ENCODE measurements around the gene CCDC43. TPM values are rescaled to one million over a fixed set of nuclear protein-coding genes. Genes with fewer than 3 reads are reported as not detected.

Gene CCDC43
- total RNA-seq, 1 experiment from 2014 or later: 50.4 TPM

DNA sequence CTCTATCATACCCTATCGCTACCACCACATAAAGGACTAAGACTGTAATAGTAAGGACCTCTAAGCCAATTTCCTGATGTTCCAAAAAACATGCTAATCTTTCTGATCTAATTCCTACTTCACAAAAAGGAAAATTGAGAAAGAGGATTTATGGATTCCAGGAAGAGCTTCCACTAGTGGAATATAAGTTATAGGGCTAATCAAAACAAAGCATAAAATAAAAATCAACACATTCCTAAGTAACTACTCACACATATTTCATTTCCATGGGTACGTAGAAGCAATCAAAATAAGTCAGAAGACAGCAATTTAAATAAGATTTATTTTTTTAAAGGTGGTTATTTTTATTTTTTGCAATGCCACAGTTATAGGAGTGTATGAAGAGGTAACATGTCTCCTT lies 12.4 kb downstream of the CCDC43 start:
- Histone ChIP-seq H3F3A (ENCODE audit: low read length, unreplicated experiment) (no peaks in the 10 kb centered on the region), H3K4me1 (ENCODE audit: insufficient read depth, low read length) (0 out of 2 replicates have a peak, but pooled peaks cover 5% of the 10 kb centered on the region), H3K4me2 (ENCODE audit: low read length) (no peak overlapping the region), H3K9me3 (ENCODE audit: low read length) (no peaks in the 10 kb centered on the region), H3K27me3 (ENCODE audit: low read length) (no peaks in the 10 kb centered on the region), H4K20me1 (ENCODE audit: low read length) (no peaks in the 10 kb centered on the region), H3K9me2 (replicated peaks; ENCODE audit: low read length) (no peaks in the 10 kb centered on the region), H3K27ac (ENCODE audit: low read length) (no peak overlapping the region), H3K9ac (ENCODE audit: low read length) (no peak overlapping the region), H2AFZ (ENCODE audit: low read length) (no peak overlapping the region), H3K79me2 (ENCODE audit: low read length) (no peaks in the 10 kb centered on the region), H3K4me3 (ENCODE audit: low read length) (no peak overlapping the region), H3K36me3 (ENCODE audit: low read depth, low read length) (peaks cover 11% of the 10 kb centered on the region; the same call in 1 of the 2 replicates)
- DNase-seq (peak; percentile 18), ATAC-seq (peak; percentile 67)
- BruUV-seq (replicated peaks): no TSS peak
- intact Hi-C loops (cut with micrococcal nuclease): no loop called here
- CTCF ChIA-PET: interaction anchor here (1.0 kb wide), 1 partner anchor 13 kb away, joined by 4 read pairs; the partner anchor contains the start of gene CCDC43
- POLR2A ChIA-PET (ENCODE audit: unreplicated experiment): interaction anchor here (0.6 kb wide), 1 partner anchor 141 kb away, joined by 3 read pairs; no protein-coding TSS in a partner anchor
- TF ChIP-seq EZH2 (IDR thresholded peaks at IDR 0.05; ENCODE audit: low read length, unreplicated experiment) (no peak), EZH2phosphoT487 (IDR thresholded peaks at IDR 0.05; ENCODE audit: borderline replicate concordance, low read length) (no peak)
- TF ChIP-seq, protein P1, sequence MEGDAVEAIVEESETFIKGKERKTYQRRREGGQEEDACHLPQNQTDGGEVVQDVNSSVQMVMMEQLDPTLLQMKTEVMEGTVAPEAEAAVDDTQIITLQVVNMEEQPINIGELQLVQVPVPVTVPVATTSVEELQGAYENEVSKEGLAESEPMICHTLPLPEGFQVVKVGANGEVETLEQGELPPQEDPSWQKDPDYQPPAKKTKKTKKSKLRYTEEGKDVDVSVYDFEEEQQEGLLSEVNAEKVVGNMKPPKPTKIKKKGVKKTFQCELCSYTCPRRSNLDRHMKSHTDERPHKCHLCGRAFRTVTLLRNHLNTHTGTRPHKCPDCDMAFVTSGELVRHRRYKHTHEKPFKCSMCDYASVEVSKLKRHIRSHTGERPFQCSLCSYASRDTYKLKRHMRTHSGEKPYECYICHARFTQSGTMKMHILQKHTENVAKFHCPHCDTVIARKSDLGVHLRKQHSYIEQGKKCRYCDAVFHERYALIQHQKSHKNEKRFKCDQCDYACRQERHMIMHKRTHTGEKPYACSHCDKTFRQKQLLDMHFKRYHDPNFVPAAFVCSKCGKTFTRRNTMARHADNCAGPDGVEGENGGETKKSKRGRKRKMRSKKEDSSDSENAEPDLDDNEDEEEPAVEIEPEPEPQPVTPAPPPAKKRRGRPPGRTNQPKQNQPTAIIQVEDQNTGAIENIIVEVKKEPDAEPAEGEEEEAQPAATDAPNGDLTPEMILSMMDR (conservative IDR thresholded peaks at IDR 0.05; ENCODE audit: low read depth, low read length): no peak

DNA sequence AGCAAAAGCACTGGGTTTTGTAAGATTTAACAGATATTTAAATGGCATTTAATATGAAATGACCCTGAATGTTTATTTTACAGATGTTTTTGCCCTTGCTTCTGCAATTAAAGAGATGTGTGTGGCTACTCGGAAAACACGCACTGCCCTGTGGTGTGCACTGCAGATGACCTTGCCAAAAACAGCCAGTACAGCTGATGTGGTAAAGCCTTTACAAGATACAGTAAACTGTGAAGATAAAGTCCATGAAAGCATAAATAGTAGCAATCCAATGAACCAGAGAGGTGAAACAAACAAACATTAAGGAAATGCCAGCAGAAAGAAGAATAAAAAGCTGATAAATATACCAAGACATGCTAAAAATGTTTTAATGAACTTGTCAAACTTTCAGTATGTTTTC lies 15.7 kb downstream of the CCDC43 start:
- no peak for ATAC-seq
- POLR2A ChIA-PET (ENCODE audit: unreplicated experiment): no interaction called here
- no peaks in the 10 kb centered on the region for H4K20me1 ChIP-seq (ENCODE audit: low read length)

More for the DNA sequence above, 15.7 kb downstream of the CCDC43 start:
- no peak overlapping the region for H2AFZ ChIP-seq (ENCODE audit: low read length)
- no peak overlapping the region for H3K4me3 ChIP-seq (ENCODE audit: low read length)
- no peaks in the 10 kb centered on the region for H3K9me3 ChIP-seq (ENCODE audit: low read length)
- DNase-seq: no peak
- CTCF ChIA-PET: no interaction called here
- no peaks in the 10 kb centered on the region for H3K9me2 ChIP-seq (replicated peaks; ENCODE audit: low read length)
- intact Hi-C loops (cut with micrococcal nuclease): no loop called here
- H3K27me3 ChIP-seq (ENCODE audit: low read length): no peaks in the 10 kb centered on the region
- no peaks in the 10 kb centered on the region for H3F3A ChIP-seq (ENCODE audit: low read length, unreplicated experiment)
- no TSS peak for BruUV-seq (replicated peaks)
- TF ChIP-seq EZH2phosphoT487 (IDR thresholded peaks at IDR 0.05; ENCODE audit: borderline replicate concordance, low read length): no peak
- no peak for TF ChIP-seq EZH2 (IDR thresholded peaks at IDR 0.05; ENCODE audit: low read length, unreplicated experiment)
- TF ChIP-seq, protein P1 (conservative IDR thresholded peaks at IDR 0.05; ENCODE audit: low read depth, low read length): no peak
- H3K9ac ChIP-seq (ENCODE audit: low read length): no peak overlapping the region
- no peaks in the 10 kb centered on the region; the same call in 1 of the 2 replicates for H3K36me3 ChIP-seq (ENCODE audit: low read depth, low read length)
- 0 out of 2 replicates have a peak, but pooled peaks cover 5% of the 10 kb centered on the region for H3K4me1 ChIP-seq (ENCODE audit: insufficient read depth, low read length)
- H3K79me2 ChIP-seq (ENCODE audit: low read length): no peaks in the 10 kb centered on the region
- no peak overlapping the region for H3K4me2 ChIP-seq (ENCODE audit: low read length)
- H3K27ac ChIP-seq (ENCODE audit: low read length): no peak overlapping the region

Measured in PC-3 (cell line).